Spleen (tissue), 11 donors: ENCODE results near the gene FLNB. TPM values are rescaled to one million over a fixed set of nuclear protein-coding genes. Genes with fewer than 3 reads are reported as not detected.
A peak's percentile ranks its signal among the peaks of the same experiment; 100 is the strongest.

ENCODE experiments used
- DNase-seq: peaks from one replicate; pipeline ENCODE4 v3.0.0-alpha.2; 2020
- H3K27ac ChIP-seq, 8 donors: fragments of 200-600 bp; sonication (generic) in 7 of 8; 1 replicate in 4 of 8; 2 replicates in 4 of 8; pipeline versions ENCODE4 v1.5.0 to v1.8.0; 2016 to 2021; ENCODE audit warnings: inconsistent platforms in 4 of 8, mild to moderate bottlenecking in 4 of 8, moderate library complexity in 1 of 8
- H3K27me3 ChIP-seq, 7 donors: fragments of 200-600 bp; sonication (generic) in 6 of 7; replicated peaks in 1 of 7; 1 replicate in 4 of 7; 2 replicates in 3 of 7; pipeline versions ENCODE4 v1.5.0 to v1.8.0; 2016 to 2021; ENCODE audit warnings: inconsistent platforms in 3 of 7, mild to moderate bottlenecking in 1 of 7
- H3K36me3 ChIP-seq, 6 donors: fragments of 200-600 bp; sonication (generic) in 5 of 6; 1 replicate in 4 of 6; 2 replicates in 2 of 6; pipeline versions ENCODE4 v1.5.0 to v1.8.0; 2016 to 2021; ENCODE audit warnings: inconsistent platforms in 2 of 6
- H3K4me1 ChIP-seq, 6 donors: fragments of 200-600 bp; sonication (generic) in 5 of 6; 1 replicate in 3 of 6; 2 replicates in 3 of 6; pipeline versions ENCODE4 v1.5.0 to v1.8.0; 2016 to 2021; ENCODE audit warnings: inconsistent platforms in 3 of 6
- H3K4me3 ChIP-seq, 8 donors: fragments of 200-600 bp; sonication (generic) in 7 of 8; 1 replicate in 4 of 8; 2 replicates in 4 of 8; pipeline versions ENCODE4 v1.5.0 to v1.8.0; 2016 to 2021; ENCODE audit warnings: inconsistent platforms in 4 of 8, mild to moderate bottlenecking in 4 of 8, moderate library complexity in 2 of 8
- H3K9me3 ChIP-seq, 8 donors: fragments of 200-600 bp; sonication (generic) in 7 of 8; 1 replicate in 4 of 8; 2 replicates in 4 of 8; pipeline versions ENCODE4 v1.5.0 to v1.8.0; 2016 to 2021; ENCODE audit warnings: inconsistent platforms in 4 of 8
- CTCF ChIP-seq, 11 experiments: fragments of 200-600 bp in 7 of 11; fragments of 450-650 bp in 4 of 11; sonication (generic) in 4 of 11; IDR thresholded peaks in 8 of 11; conservative IDR thresholded peaks in 3 of 11; 1 replicate in 7 of 11; 2 replicates in 4 of 11; pipeline versions ENCODE4 v1.4.0 to v1.8.0; 2016 to 2021; ENCODE audit warnings: antibody characterized with exemption in 11 of 11, inconsistent platforms in 4 of 11, mild to moderate bottlenecking in 1 of 11
- POLR2A ChIP-seq, 3 donors: fragments of 450-650 bp; IDR thresholded peaks; one replicate each; pipeline ENCODE4 v1.5.1; 2017; ENCODE audit warnings: antibody characterized with exemption in 3 of 3, mild to moderate bottlenecking in 1 of 3
- POLR2AphosphoS5 ChIP-seq, 3 donors: sonication (generic); formaldehyde crosslinking; IDR thresholded peaks; one replicate each; pipeline ENCODE4 v1.5.1; 2017; ENCODE audit warnings: antibody characterized with exemption in 3 of 3
- WGBS, 5 donors: extraction: QIAGEN DNeasy Blood & Tissue Kit in 3 of 5; methylation state at CpG; one replicate each; pipeline versions ENCODE4 v1.1.5 to v1.1.7; 2013 to 2018; 5-methylcytosine and 5-hydroxymethylcytosine counted together
- intact Hi-C: fragments of 100-400 bp; cut with DNase I; formaldehyde crosslinking; loops from one replicate; pipeline ENCODE4 v1.15.0; 2023; ENCODE audit warnings: low total_unique reads
- polyA plus RNA-seq, 3 donors: library from polyadenylated mRNA; stranded (reverse); fragments of 200-250 nt; gene quantifications; one replicate each; pipeline ENCODE4 v1.2.1, GENCODE V29; 2013
- total RNA-seq, 7 donors: library from RNA; depleted of rRNA in 3 of 7; stranded (reverse); fragments of >200 nt in 3 of 7; fragmentation: NEBNext Ultra II Directional in 4 of 7; extraction: Animal tissue kit (Norgen Biotek cat#: 25700) in 4 of 7; gene quantifications; one replicate each; pipeline versions ENCODE4 v1.1.0 to v1.2.1, GENCODE V29; 2016 to 2021
- donor health status: healthy with polysubstance abuse.
- donor health status: DM: no; HTN: no; CAD: no; lungs with moderate emphysema.
- donor health status: DM: no; HTN: no; CAD: no.
- donor health status: Bipolar disorder and iron deficiency.
- donor health status: healthy.
- donor health status: DM: no; HTN: no; CAD: no.
- donor health status: DM: yes; HTN: yes; CAD: no.

The FLNB gene
- total and polyA plus RNA-seq, 10 donors = 38.9 to 163 (median 96.7) TPM

- Histone ChIP-seq H3K36me3 (no peaks in the 10 kb centered on the region), H3K27me3 (no peaks in the 10 kb centered on the region), H3K4me1 (peaks cover 11 to 70% (median 39%) of the 10 kb centered on the region in 6 donors), H3K4me3 (peak overlapping the region; percentile 73 to 96 (median 83)), H3K9me3 (no peaks in the 10 kb centered on the region), H3K27ac (peak overlapping the region in 7 of 8 donors; percentile 22 to 86 (median 80))
- intact Hi-C loops = loop anchor here (5.0 to 10.0 kb wide), 2 partner anchors 167 to 295 kb away; partner anchors contain the start of genes HTD2 and RPP14
- DNase-seq = no peak
- 45 to 62% (median 56%) methylated on average over 6 of the region's 6 CpGs for WGBS, 5 donors
- no peak for TF ChIP-seq POLR2A (IDR thresholded peaks at IDR 0.05)
- no peak for TF ChIP-seq CTCF (IDR thresholded peaks at IDR 0.05 in 8 of 11, conservative IDR thresholded peaks at IDR 0.05 in 3 of 11)
- peak in 2 of 3 donors; percentile 20 to 21 for TF ChIP-seq POLR2AphosphoS5 (IDR thresholded peaks at IDR 0.05)
These were observed 1.7 kb downstream of the FLNB start for GRCh38 chr3:58009749-58010535.

GRCh38 chr3:58010562-58010961, 2.3 kb downstream of the FLNB start:
- Histone ChIP-seq H3K4me1 (peaks cover 11 to 74% (median 41%) of the 10 kb centered on the region in 6 donors), H3K27me3 (no peaks in the 10 kb centered on the region), H3K9me3 (no peaks in the 10 kb centered on the region), H3K36me3 (no peaks in the 10 kb centered on the region), H3K4me3 (peak overlapping the region in 7 of 8 donors; percentile 73 to 96 (median 83)), H3K27ac (peak overlapping the region in 7 of 8 donors; percentile 22 to 86 (median 72))
- no peak for TF ChIP-seq POLR2A (IDR thresholded peaks at IDR 0.05)
- WGBS, 5 donors = 67 to 83% (median 79%) methylated on average over 5 of the region's 5 CpGs
- no peak for DNase-seq
- intact Hi-C loops = no loop called here

- intact Hi-C loops = no loop called here
- DNase-seq = no peak
- 91 to 97% (median 96%) methylated on average over 3 of the region's 3 CpGs for WGBS, 5 donors
- no peaks in the 10 kb centered on the region for H3K27me3 ChIP-seq
- no peaks in the 10 kb centered on the region for H3K9me3 ChIP-seq
- peak overlapping the region in 5 of 8 donors; percentile 22 to 86 (median 80) for H3K27ac ChIP-seq
- no peaks in the 10 kb centered on the region for H3K36me3 ChIP-seq
- H3K4me3 ChIP-seq = peak overlapping the region in 1 of 8 donors; percentile 82
- TF ChIP-seq POLR2A (IDR thresholded peaks at IDR 0.05) (no peak), CTCF (IDR thresholded peaks at IDR 0.05 in 8 of 11, conservative IDR thresholded peaks at IDR 0.05 in 3 of 11) (no peak), POLR2AphosphoS5 (IDR thresholded peaks at IDR 0.05) (no peak)
- H3K4me1 ChIP-seq = peaks cover 11 to 74% (median 43%) of the 10 kb centered on the region in 6 donors
These were observed 3.4 kb downstream of the FLNB start for GRCh38 chr3:58011580-58011979.

GRCh38 chr3:58012302-58012701, 4.1 kb downstream of the FLNB start:
- WGBS, 5 donors = 76 to 91% (median 80%) methylated on average over 1 of the region's 1 CpG
- Histone ChIP-seq H3K9me3 (no peaks in the 10 kb centered on the region), H3K4me3 (no peak overlapping the region)

More at GRCh38 chr3:58012302-58012701, 4.1 kb downstream of the FLNB start:
- intact Hi-C loops = no loop called here
- no peak for TF ChIP-seq CTCF (IDR thresholded peaks at IDR 0.05 in 8 of 11, conservative IDR thresholded peaks at IDR 0.05 in 3 of 11)
- no peak for TF ChIP-seq POLR2AphosphoS5 (IDR thresholded peaks at IDR 0.05)
- no peak for TF ChIP-seq POLR2A (IDR thresholded peaks at IDR 0.05)
- Histone ChIP-seq H3K27me3 (no peaks in the 10 kb centered on the region), H3K27ac (peak overlapping the region in 2 of 8 donors; percentile 9 to 49), H3K4me1 (peaks cover 11 to 78% (median 43%) of the 10 kb centered on the region in 6 donors), H3K36me3 (no peaks in the 10 kb centered on the region)
- DNase-seq = no peak
